HG03175 (cell line): ENCODE measurements around the gene MIF4GD.
"Not testable (repeated sequence)": the region's sequence is repeated elsewhere in the genome, so short reads cannot be mapped to it uniquely, and the experiment has no call there.

Experiments
- ATAC-seq: cut with Tn5 transposase; IDR thresholded peaks from one replicate; pipeline ENCODE4 v1.9.1; 2021; ENCODE audit warnings: mild to moderate bottlenecking, moderate library complexity; ENCODE audit not compliant: unreplicated experiment

Gene MIF4GD, protein sequence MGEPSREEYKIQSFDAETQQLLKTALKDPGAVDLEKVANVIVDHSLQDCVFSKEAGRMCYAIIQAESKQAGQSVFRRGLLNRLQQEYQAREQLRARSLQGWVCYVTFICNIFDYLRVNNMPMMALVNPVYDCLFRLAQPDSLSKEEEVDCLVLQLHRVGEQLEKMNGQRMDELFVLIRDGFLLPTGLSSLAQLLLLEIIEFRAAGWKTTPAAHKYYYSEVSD

GRCh38 chr17:75270966-75271232, at the start of gene MIF4GD:
Gene MIF4GD, minus strand, starts transcription at chr17:75271231. Its CDS starts 1,036 bp downstream, at chr17:75270195.
- no peak for ATAC-seq

DNA sequence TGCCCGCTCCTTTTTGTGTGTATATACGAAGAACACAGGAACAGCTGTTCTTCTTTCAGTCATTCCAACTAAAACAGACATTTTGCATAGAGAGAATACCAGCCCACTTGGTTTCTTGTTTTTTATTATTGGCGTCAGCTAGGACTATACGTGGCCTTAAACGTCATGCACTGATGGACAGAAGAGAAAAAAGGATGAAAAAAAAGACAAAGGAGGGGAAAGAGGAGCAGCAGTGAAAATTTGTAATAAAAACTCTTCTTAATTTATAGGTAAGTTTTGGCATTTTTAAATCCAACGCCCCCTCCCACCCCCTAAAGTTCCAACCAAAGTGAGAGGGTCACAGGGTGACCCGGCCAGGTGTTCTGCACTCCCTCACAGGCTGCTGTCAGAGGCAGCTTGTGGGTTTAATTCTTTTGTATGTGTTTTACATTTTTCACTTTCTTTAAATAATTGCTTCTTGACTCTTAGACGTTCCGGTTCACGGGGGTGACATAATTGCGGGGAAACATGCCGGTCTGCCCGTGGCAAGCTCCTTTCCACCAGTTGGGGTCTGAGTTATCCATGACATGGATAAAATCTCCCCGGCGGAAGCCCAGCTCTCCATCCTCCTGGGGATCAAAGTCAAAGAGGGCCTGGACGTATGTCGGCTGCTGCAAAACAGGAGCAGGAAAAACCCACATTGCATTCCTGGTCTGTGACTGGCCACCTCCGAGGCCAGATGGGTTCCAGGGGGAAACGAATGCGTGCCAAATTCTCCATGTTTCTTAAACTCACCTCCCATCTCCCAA, 49.1 kb upstream of the MIF4GD start:
- ATAC-seq, result peak; percentile 54

GRCh38 chr17:75318615-75319222, 47.7 kb upstream of the MIF4GD start:
- no peak for ATAC-seq

- no peak for ATAC-seq
Measured at GRCh38 chr17:75318211-75318610, 47.2 kb upstream of the MIF4GD start.

GRCh38 chr17:75317671-75318070, 46.6 kb upstream of the MIF4GD start:
- no peak for ATAC-seq

- ATAC-seq, result no peak
Measured at GRCh38 chr17:75316253-75316652, 45.2 kb upstream of the MIF4GD start.

DNA sequence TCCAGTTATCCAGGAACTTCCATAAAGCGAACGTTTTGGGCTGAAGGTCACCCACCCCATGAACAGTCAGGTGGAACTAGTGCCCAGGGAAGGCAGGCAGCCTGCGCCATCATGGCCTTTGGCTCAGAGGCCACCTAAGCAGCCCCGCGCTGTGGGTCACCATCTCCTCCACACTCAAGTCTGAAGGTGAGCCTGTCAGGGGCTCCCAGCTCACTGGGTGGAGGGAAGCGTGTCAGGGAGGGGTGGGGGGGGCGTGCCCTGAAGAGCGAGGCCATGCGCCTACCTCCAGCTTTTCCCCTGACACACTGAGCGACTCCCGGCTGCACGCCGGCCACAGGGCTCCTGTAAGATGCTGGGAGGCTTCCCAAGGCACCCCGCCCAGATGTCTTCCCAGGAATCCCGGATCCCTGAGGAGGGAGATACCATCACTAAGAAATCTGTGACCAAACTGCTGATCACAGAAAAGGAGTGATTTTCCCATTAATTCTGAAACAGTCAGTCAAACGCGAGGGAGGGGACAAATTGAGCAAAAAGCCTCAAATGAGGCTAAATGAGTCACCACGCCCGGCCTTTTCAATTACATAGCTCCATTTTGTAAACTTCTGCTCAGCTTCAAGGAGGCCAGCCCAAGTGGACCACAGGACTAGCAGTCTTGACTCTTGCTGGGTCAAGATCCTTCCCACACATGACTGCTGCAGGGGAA, 44.7 kb upstream of the MIF4GD start:
- no peak for ATAC-seq

- peak; percentile 65 for ATAC-seq
Measured at GRCh38 chr17:75313941-75314551, 43.0 kb upstream of the MIF4GD start.

DNA sequence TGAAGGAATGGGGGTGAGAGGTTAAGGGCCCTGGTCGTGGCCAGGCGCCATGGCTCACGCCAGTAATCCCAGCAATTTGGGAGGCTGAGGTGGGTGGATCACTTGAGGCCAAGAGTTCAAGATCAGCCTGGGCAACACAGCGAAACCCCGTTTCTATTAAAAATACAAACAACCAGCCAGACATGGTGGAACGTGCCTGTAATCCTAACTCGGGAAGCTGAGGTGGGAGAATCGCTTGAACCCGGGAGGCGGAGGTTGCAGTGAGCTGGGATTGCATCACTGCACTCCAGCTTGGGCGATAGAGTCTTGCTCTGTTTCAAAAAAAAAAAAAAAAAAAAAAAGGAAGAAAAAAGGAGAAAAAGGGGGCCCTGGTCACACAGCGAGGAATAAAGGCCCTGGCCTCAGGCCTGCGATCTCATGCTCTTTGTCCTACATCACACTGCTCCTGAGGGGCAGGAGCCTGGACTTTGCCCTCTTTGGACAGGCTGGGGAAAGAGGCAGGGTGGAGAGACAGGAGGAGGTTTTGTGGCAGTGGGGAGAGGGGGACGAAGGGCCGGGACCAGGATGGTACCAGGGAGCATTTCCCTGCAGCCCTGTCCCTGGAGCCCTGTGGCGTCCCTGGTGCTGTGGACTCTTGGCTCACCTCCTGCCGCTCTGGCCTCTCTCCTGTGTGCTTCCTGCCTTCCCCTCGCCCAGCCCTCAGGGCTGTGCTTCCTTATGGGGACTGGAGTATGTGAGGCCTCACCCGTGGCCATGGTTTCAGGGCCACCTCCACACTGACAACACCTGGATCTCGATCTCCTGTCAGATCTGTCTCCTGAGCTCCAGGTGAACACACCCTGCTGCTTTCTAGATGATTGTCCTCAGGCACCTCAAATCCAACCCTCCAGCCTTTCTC, 38.0 kb upstream of the MIF4GD start:
- no peak for ATAC-seq

GRCh38 chr17:75307957-75308731, 37.1 kb upstream of the MIF4GD start:
- ATAC-seq, result no peak

GRCh38 chr17:75301502-75302206, 30.6 kb upstream of the MIF4GD start:
- ATAC-seq, result no peak

- no peak for ATAC-seq
Measured at GRCh38 chr17:75301049-75301448, 30.0 kb upstream of the MIF4GD start.

- ATAC-seq, result no peak
Measured at GRCh38 chr17:75300280-75300679, 29.2 kb upstream of the MIF4GD start.

- peak; percentile 67 for ATAC-seq
Measured at GRCh38 chr17:75295201-75296158, 24.4 kb upstream of the MIF4GD start.

GRCh38 chr17:75292810-75293448, 21.9 kb upstream of the MIF4GD start:
- not testable (repeated sequence) for ATAC-seq

GRCh38 chr17:75289832-75290337, 18.9 kb upstream of the MIF4GD start:
- peak; percentile 11 for ATAC-seq
